Astrocyte of the cerebellum (primary cell): ENCODE results near the gene ARL5C.

Experiments used
- DNase-seq: peaks from one replicate; pipeline ENCODE4 v3.0.0-alpha.2; 2011; ENCODE audit warnings: low read depth
- H3K4me3 ChIP-seq: 2 replicates; pipeline ENCODE4 v1.5.1; 2011; ENCODE audit warnings: mild to moderate bottlenecking, low read depth, low read length, moderate library complexity
- in situ Hi-C: cut with HindIII; loops from 2 replicates; pipeline ENCODE4 v1.10.0; 2017; ENCODE audit warnings: low sequenced_read_pairs
- TF ChIP-seq, protein P1 (sequence below): IDR thresholded peaks from 2 replicates; pipeline ENCODE4 v1.5.1; 2012; ENCODE audit warnings: low read length, low read depth, moderate library complexity, mild to moderate bottlenecking; ENCODE audit errors: missing control alignments

Gene ARL5C

DNA sequence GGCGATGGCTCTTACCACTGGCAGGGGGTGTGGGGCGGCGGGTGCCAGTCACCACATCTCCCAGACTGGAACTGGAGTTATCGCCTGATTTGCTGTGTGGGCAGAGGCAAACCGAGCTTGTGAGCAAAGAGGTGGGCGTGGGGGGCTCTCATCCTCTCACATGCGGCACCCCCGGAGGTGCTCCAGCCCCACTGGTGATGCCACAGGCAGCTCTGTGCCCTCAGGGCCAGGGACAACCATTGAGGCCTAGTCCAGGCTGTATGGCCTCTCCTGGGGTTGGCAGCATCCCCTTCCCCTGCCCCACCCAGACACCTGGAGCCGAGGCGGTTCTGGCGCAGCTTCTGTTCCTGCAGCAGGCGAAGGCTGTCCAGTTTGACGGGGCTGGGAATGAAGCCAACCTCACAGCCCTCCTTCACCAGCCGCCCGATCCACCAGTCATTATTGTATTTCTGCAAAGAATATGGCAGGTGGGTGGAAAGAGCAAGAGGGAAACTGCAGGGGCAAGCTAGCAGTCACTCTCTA lies 20.6 kb upstream of the ARL5C start:
- no peak for DNase-seq
- in situ Hi-C loops, result no loop called here
- TF ChIP-seq, protein P1, sequence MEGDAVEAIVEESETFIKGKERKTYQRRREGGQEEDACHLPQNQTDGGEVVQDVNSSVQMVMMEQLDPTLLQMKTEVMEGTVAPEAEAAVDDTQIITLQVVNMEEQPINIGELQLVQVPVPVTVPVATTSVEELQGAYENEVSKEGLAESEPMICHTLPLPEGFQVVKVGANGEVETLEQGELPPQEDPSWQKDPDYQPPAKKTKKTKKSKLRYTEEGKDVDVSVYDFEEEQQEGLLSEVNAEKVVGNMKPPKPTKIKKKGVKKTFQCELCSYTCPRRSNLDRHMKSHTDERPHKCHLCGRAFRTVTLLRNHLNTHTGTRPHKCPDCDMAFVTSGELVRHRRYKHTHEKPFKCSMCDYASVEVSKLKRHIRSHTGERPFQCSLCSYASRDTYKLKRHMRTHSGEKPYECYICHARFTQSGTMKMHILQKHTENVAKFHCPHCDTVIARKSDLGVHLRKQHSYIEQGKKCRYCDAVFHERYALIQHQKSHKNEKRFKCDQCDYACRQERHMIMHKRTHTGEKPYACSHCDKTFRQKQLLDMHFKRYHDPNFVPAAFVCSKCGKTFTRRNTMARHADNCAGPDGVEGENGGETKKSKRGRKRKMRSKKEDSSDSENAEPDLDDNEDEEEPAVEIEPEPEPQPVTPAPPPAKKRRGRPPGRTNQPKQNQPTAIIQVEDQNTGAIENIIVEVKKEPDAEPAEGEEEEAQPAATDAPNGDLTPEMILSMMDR, result no peak
- H3K4me3 ChIP-seq, result no peak overlapping the region

- no peak overlapping the region for H3K4me3 ChIP-seq
- DNase-seq, result no peak
- TF ChIP-seq, protein P1, result no peak
- in situ Hi-C loops, result no loop called here
Measured at GRCh38 chr17:39183720-39184119, 17.8 kb upstream of the ARL5C start.

DNA sequence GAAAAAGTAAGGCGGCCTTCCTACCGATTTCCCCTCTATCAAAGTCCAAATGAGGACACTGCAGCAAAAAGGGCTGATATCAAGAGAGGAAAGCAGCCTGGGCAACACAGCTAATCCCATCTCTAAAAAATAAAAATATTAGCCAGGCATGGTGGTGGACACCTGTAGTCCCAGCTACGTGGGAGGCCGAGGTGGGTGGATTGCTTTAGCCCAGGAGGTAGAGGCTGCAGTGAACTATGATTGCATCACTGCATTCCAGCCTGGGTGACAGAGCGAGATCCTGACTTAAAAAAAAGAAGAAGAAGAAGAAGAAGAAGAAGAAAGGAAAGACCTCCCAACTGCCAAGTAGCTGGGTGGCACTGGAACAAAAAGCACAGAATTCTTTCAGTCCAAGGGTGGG lies 17.1 kb upstream of the ARL5C start:
- in situ Hi-C loops, result no loop called here
- TF ChIP-seq, protein P1, result no peak
- DNase-seq, result no peak
- no peak overlapping the region for H3K4me3 ChIP-seq

GRCh38 chr17:39181303-39181702 lies 15.3 kb upstream of the ARL5C start:
- TF ChIP-seq, protein P1, result no peak
- in situ Hi-C loops, result no loop called here
- no peak for DNase-seq

GRCh38 chr17:39178536-39178935 lies 12.6 kb upstream of the ARL5C start:
- no peak overlapping the region for H3K4me3 ChIP-seq
- TF ChIP-seq, protein P1, result no peak
- DNase-seq, result no peak
- in situ Hi-C loops, result no loop called here

More at GRCh38 chr17:39181303-39181702, 15.3 kb upstream of the ARL5C start:
- no peak overlapping the region for H3K4me3 ChIP-seq

GRCh38 chr17:39177256-39177655 lies 11.3 kb upstream of the ARL5C start:
- no peak overlapping the region for H3K4me3 ChIP-seq
- no peak for DNase-seq
- in situ Hi-C loops, result no loop called here
- TF ChIP-seq, protein P1, result no peak
